Parathyroid adenoma (tissue), 2 donors: Measurements from ENCODE around the gene LTBP1.

Experiments
- H2AFZ ChIP-seq: fragments of 300-600 bp; sonication (generic); one replicate; pipeline ENCODE4 v1.7.0; 2017; ENCODE audit warnings: antibody characterized with exemption, mild to moderate bottlenecking
- H3K27ac ChIP-seq: fragments of 300-600 bp; sonication (generic); one replicate; pipeline ENCODE4 v1.7.0; 2017
- H3K27me3 ChIP-seq: fragments of 300-600 bp; sonication (generic); one replicate; pipeline ENCODE4 v1.7.0; 2017; ENCODE audit warnings: low read length; ENCODE audit not compliant: control insufficient read depth, insufficient read depth
- H3K36me3 ChIP-seq: fragments of 300-600 bp; sonication (generic); one replicate; pipeline ENCODE4 v1.7.0; 2017; ENCODE audit warnings: low read length; ENCODE audit not compliant: control insufficient read depth, insufficient read depth
- H3K4me1 ChIP-seq: fragments of 300-600 bp; sonication (generic); one replicate; pipeline ENCODE4 v1.7.0; 2017; ENCODE audit warnings: control low read depth
- H3K4me2 ChIP-seq: fragments of 300-600 bp; sonication (generic); one replicate; pipeline ENCODE4 v1.7.0; 2017; ENCODE audit warnings: low read length
- H3K4me3 ChIP-seq: fragments of 300-600 bp; sonication (generic); one replicate; pipeline ENCODE4 v1.7.0; 2017; ENCODE audit warnings: low read depth, low read length
- H3K79me2 ChIP-seq: fragments of 300-600 bp; sonication (generic); one replicate; pipeline ENCODE4 v1.7.0; 2017; ENCODE audit warnings: control low read depth
- H3K9ac ChIP-seq: fragments of 300-600 bp; sonication (generic); one replicate; pipeline ENCODE4 v1.7.0; 2017; ENCODE audit warnings: mild to moderate bottlenecking
- H3K9me3 ChIP-seq: fragments of 300-600 bp; sonication (generic); one replicate; pipeline ENCODE4 v1.7.0; 2017; ENCODE audit warnings: low read length; ENCODE audit not compliant: control insufficient read depth
- TF ChIP-seq, protein P1 (sequence below): fragments of 300-600 bp; sonication (generic); IDR thresholded peaks from one replicate; pipeline ENCODE4 v1.7.0; 2017; ENCODE audit warnings: antibody characterized with exemption, mild to moderate bottlenecking
- donor health status: primary hyperparathyroidism.

LTBP1 gene

DNA sequence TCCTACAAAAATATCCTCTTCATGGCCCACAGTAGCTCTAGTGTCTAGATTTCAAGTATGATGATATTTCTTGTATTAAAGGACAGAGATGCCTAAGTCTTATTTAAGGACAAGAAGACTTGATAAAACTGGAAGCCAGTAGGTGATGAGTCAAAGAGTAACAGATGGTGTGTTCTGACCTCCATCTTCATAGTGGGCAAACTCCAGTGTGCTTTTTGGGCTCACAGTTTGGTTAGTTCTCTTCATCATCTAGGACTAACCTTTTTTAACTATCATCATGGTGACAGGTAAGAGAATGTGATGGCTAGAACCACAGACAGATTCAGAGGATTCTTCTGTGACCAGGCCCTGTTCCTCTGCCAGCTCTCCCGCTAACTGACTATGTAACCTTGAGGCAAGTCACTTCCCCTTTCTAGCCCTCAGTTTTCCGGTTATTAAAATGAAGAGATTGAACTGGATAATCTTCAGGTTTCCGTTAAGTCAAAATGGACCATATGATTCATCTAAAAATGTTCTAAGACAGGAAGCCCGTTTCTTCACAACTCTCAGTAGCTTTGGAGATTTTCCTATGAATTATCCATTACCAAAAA is 389.4 kb downstream of the LTBP1 start:
- TF ChIP-seq, protein P1, sequence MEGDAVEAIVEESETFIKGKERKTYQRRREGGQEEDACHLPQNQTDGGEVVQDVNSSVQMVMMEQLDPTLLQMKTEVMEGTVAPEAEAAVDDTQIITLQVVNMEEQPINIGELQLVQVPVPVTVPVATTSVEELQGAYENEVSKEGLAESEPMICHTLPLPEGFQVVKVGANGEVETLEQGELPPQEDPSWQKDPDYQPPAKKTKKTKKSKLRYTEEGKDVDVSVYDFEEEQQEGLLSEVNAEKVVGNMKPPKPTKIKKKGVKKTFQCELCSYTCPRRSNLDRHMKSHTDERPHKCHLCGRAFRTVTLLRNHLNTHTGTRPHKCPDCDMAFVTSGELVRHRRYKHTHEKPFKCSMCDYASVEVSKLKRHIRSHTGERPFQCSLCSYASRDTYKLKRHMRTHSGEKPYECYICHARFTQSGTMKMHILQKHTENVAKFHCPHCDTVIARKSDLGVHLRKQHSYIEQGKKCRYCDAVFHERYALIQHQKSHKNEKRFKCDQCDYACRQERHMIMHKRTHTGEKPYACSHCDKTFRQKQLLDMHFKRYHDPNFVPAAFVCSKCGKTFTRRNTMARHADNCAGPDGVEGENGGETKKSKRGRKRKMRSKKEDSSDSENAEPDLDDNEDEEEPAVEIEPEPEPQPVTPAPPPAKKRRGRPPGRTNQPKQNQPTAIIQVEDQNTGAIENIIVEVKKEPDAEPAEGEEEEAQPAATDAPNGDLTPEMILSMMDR, result no peak
- no peak overlapping the region for H3K27ac ChIP-seq
- H3K36me3 ChIP-seq, result no peaks in the 10 kb centered on the region

DNA sequence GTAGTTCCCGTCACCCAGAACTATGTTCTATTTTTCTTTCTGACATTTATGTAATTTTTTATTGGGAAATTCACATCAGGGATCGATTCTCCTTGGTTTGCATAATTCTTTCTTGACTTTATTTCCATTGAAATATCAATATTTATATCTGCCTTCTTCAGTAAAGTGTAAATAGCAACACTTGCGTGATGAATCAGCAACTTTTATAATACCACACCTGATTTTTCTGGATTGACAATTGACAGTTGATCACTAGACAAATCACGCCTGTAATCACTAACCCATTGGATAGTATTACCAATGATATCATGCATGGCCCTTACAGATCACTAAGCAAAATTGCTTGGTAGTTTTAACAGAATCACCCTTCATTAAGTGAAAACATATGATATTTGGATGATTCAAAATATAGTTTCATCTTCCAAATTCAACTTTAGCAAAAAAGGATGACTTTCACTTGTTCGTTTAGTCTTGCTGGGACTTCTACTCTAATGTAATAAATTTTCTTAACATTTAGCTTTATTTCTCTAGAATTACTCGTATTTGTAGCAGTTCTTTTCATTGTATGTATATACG is 390.7 kb downstream of the LTBP1 start:
- H3K27me3 ChIP-seq, result no peaks in the 10 kb centered on the region
- H2AFZ ChIP-seq, result no peak overlapping the region
- H3K79me2 ChIP-seq, result no peaks in the 10 kb centered on the region
- no peak overlapping the region for H3K4me3 ChIP-seq
- H3K4me1 ChIP-seq, result no peaks in the 10 kb centered on the region
- H3K27ac ChIP-seq, result no peak overlapping the region
- H3K9me3 ChIP-seq, result no peaks in the 10 kb centered on the region
- H3K4me2 ChIP-seq, result no peak overlapping the region
- TF ChIP-seq, protein P1, result no peak
- no peak overlapping the region for H3K9ac ChIP-seq
- no peaks in the 10 kb centered on the region for H3K36me3 ChIP-seq

More for the DNA sequence above, 389.4 kb downstream of the LTBP1 start:
- Histone ChIP-seq H3K4me3 (no peak overlapping the region), H2AFZ (no peak overlapping the region), H3K79me2 (no peaks in the 10 kb centered on the region), H3K9me3 (no peaks in the 10 kb centered on the region), H3K4me1 (no peaks in the 10 kb centered on the region), H3K4me2 (no peak overlapping the region), H3K27me3 (no peaks in the 10 kb centered on the region), H3K9ac (no peak overlapping the region)

DNA sequence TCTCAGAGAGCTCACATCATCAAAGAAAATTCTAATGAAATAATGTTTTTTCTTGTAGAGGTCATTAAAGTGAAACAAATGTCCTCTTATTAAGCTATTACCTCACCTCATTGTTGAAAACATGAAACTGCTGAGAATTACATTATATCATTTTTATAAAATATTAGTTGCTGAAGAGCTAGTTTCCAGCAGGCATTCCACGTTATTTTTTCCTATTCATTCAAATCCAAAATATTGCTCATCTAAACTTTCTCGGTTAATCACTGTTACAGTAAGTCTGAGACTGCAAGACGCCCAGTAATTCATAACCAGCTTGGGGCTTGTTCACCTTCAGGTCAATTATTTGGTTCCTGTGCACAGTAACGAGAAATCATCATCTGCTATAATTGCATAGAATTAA is 391.2 kb downstream of the LTBP1 start:
- Histone ChIP-seq H3K27ac (no peak overlapping the region), H3K4me3 (no peak overlapping the region), H3K9me3 (no peaks in the 10 kb centered on the region), H3K9ac (no peak overlapping the region), H3K79me2 (no peaks in the 10 kb centered on the region), H3K27me3 (no peaks in the 10 kb centered on the region), H3K4me1 (no peaks in the 10 kb centered on the region), H3K4me2 (no peak overlapping the region), H2AFZ (no peak overlapping the region), H3K36me3 (no peaks in the 10 kb centered on the region)
- TF ChIP-seq, protein P1, result no peak

DNA sequence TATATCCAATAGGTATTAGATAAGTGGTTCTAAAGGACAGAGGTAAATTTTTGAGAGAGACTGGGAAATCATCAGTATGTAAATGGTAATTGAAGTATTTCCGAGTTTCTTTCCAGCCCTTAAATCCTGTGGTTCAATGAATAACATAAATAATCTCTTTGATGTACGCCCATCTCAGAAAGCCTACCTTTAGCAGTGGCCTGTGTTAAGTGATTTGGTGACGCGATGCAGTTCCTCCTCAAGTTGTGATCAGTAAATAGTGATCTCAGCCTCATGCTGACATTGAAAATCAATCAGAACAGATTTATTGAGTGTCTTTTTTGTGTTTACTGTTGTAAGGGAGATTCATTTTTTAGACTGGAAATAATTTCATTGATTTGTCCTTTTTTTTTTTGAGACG is 392.5 kb downstream of the LTBP1 start:
- no peaks in the 10 kb centered on the region for H3K4me1 ChIP-seq
- H2AFZ ChIP-seq, result no peak overlapping the region
- no peak overlapping the region for H3K4me3 ChIP-seq
- no peaks in the 10 kb centered on the region for H3K79me2 ChIP-seq
- H3K4me2 ChIP-seq, result no peak overlapping the region
- H3K9ac ChIP-seq, result no peak overlapping the region
- H3K27ac ChIP-seq, result no peak overlapping the region
- H3K9me3 ChIP-seq, result no peaks in the 10 kb centered on the region
- H3K27me3 ChIP-seq, result no peaks in the 10 kb centered on the region
- TF ChIP-seq, protein P1, result no peak
- H3K36me3 ChIP-seq, result no peaks in the 10 kb centered on the region

DNA sequence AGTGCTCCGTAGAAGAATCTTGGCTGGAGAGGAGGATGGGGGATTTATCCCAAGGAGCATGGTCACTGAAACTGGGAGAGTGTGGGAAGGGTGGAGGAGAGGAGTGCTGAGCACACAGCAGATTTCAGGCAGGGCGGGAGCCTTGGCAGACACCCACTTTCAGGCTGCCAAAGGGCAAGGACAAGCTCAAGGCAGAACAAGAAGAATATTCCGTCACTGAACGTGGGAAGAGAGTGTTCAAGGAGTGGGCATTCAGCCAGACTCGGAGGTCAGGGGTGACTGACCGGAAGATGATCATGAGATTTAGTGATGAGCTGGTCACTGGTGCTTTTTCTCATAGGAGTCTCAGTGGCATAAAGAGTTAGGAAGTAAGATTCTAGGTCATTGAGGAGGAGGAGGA is 393.5 kb downstream of the LTBP1 start:
- Histone ChIP-seq H3K79me2 (no peaks in the 10 kb centered on the region), H3K9ac (no peak overlapping the region), H3K9me3 (no peaks in the 10 kb centered on the region), H3K36me3 (no peaks in the 10 kb centered on the region), H3K4me2 (no peak overlapping the region), H3K27ac (no peak overlapping the region), H2AFZ (no peak overlapping the region), H3K27me3 (no peaks in the 10 kb centered on the region), H3K4me1 (no peaks in the 10 kb centered on the region), H3K4me3 (no peak overlapping the region)
- TF ChIP-seq, protein P1, result no peak
